H1 (cell line): ENCODE data around the gene PFKP. TPM values are rescaled to one million over a fixed set of nuclear protein-coding genes. Genes with fewer than 3 reads are reported as not detected.

Source experiments
- CTBP2 ChIP-seq: IDR thresholded peaks from 2 replicates; pipeline ENCODE4 v1.7.0; 2011; ENCODE audit warnings: borderline replicate concordance, mild to moderate bottlenecking, moderate library complexity, mixed read lengths, low read length; ENCODE audit not compliant: insufficient read depth, insufficient read length
- POLR2AphosphoS5 ChIP-seq: IDR thresholded peaks from 2 replicates; pipeline ENCODE4 v1.6.1; 2011; ENCODE audit warnings: low read depth, low read length
- SAP30 ChIP-seq: fragments of 300-600 bp; sonication (generic); IDR thresholded peaks from 2 replicates; pipeline ENCODE4 v1.7.1; 2012; ENCODE audit warnings: low read length, moderate library complexity, mild to moderate bottlenecking, inconsistent platforms; ENCODE audit not compliant: insufficient read depth, insufficient replicate concordance
- SP4 ChIP-seq: IDR thresholded peaks from 2 replicates; pipeline ENCODE4 v1.6.1; 2012; ENCODE audit warnings: low read length, inconsistent platforms
- TAF1 ChIP-seq: IDR thresholded peaks from 2 replicates; pipeline ENCODE4 v1.6.1; 2011; ENCODE audit warnings: mild to moderate bottlenecking, low read depth, low read length
- polyA plus RNA-seq, 7 experiments: library from polyadenylated mRNA; depleted of rRNA in 3 of 7; stranded (reverse) in 5 of 7; unstranded in 2 of 7; fragments of >200 nt in 5 of 7; fragments of 200-250 nt in 2 of 7; gene quantifications; 1 replicate in 5 of 7; 2 replicates in 1 of 7; 4 replicates in 1 of 7; pipeline versions ENCODE4 v1.2.1 to v1.2.3, GENCODE V29; 2011 to 2013; ENCODE audit warnings: missing spikeins in 2 of 7, mixed read lengths in 2 of 7
- total RNA-seq: library from RNA; stranded (reverse); fragmentation: NEBNext Ultra II Directional; extraction: Animal tissue kit (Norgen Biotek cat#: 25700); gene quantifications from 2 replicates; pipeline ENCODE4 v1.2.1, GENCODE V29; 2021

PFKP gene
- total and polyA plus RNA-seq, 2 of the 8 experiments (the other 6 are each of a cell fraction or from before 2014, with no cell fraction given), result 51.2 to 128 TPM

GRCh38 chr10:3031490-3031889 lies 35.9 kb upstream of the PFKP start (continued):
- TF ChIP-seq TAF1 (no peak), SP4 (no peak), POLR2AphosphoS5 (no peak), SAP30 (no peak), CTBP2 (no peak)
